Gastrocnemius medialis (tissue), 4 donors: ENCODE results near the gene ETAA1.

ENCODE experiments used
- POLR2A ChIP-seq, 2 donors: fragments of 450-650 bp; IDR thresholded peaks; one replicate each; pipeline ENCODE4 v1.6.1; 2017; ENCODE audit warnings: antibody characterized with exemption in 2 of 2, mild to moderate bottlenecking in 2 of 2, moderate library complexity in 2 of 2
- TF ChIP-seq, protein P1 (sequence below), 5 experiments: fragments of 450-650 bp in 3 of 5; fragments of 200-600 bp in 2 of 5; sonication (generic) in 2 of 5; IDR thresholded peaks in 4 of 5; conservative IDR thresholded peaks in 1 of 5; 1 replicate in 4 of 5; 2 replicates in 1 of 5; pipeline ENCODE4 v1.5.1; 2016 to 2019; ENCODE audit warnings: antibody characterized with exemption in 5 of 5, mild to moderate bottlenecking in 3 of 5, moderate library complexity in 3 of 5

DNA sequence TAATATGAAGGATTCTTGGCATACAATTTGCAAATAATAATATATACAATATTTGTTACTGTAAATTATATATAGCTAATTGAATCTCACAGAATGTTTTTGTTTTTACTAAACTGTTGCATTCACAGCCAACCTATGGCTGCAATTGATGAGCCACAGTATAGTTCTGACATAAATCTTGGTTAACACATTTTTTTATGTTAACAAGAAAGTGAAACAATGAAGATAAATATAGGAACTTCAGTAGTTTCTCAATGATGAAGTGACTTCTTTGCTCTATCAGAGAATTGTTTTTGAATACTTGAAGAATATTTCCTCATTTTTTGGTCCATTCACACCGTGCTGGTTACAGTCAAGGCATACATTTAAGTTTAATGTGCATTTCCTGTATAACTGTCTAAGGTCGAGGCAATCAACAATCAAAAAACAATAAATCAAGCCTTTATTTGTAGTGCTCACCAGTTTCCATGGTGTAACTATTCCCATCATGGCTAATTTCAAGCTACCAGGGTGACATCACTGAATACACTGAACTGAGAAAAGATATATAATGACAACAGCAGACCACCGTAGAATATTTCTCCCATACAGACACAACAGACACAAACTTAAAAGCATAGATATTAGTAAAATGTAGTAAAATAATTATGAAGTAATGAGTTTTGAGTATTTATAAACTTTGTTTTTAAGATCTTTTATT, 12.9 kb upstream of the ETAA1 start:
- TF ChIP-seq, protein P1, sequence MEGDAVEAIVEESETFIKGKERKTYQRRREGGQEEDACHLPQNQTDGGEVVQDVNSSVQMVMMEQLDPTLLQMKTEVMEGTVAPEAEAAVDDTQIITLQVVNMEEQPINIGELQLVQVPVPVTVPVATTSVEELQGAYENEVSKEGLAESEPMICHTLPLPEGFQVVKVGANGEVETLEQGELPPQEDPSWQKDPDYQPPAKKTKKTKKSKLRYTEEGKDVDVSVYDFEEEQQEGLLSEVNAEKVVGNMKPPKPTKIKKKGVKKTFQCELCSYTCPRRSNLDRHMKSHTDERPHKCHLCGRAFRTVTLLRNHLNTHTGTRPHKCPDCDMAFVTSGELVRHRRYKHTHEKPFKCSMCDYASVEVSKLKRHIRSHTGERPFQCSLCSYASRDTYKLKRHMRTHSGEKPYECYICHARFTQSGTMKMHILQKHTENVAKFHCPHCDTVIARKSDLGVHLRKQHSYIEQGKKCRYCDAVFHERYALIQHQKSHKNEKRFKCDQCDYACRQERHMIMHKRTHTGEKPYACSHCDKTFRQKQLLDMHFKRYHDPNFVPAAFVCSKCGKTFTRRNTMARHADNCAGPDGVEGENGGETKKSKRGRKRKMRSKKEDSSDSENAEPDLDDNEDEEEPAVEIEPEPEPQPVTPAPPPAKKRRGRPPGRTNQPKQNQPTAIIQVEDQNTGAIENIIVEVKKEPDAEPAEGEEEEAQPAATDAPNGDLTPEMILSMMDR (IDR thresholded peaks at IDR 0.05 in 4 of 5, conservative IDR thresholded peaks at IDR 0.05 in 1 of 5) = no peak
- no peak for TF ChIP-seq POLR2A (IDR thresholded peaks at IDR 0.05)
